GM12878 (cell line): Measurements from ENCODE around the gene SELENBP1. TPM values are rescaled to one million over a fixed set of nuclear protein-coding genes. Genes with fewer than 3 reads are reported as not detected.
A peak's percentile ranks its signal among the peaks of the same experiment; 100 is the strongest.

Source experiments
- ATAC-seq: fragments of 200-7000 bp; cut with Tn5 transposase; 3 replicates; pipeline ENCODE4 v1.9.1; 2020; ENCODE audit warnings: mild to moderate bottlenecking, moderate library complexity
- BruUV-seq: library from RNA; stranded (reverse); fragments of 400-500 nt; replicated peaks from 2 replicates; lab custom pipeline; 2021; lab: Mats Ljungman, UMichigan
- CTCF ChIA-PET: fragments of 300-600 bp; sonication (Branson Sonifier 250); formaldehyde crosslinking; extraction: SDS; loops from one replicate; lab custom pipeline; 2021; ENCODE audit warnings: inconsistent platforms; lab: Yijun Ruan, JAX
- POLR2A ChIA-PET: fragments of 350-600 bp; formaldehyde crosslinking; extraction: SDS; loops from one replicate; lab custom pipeline; 2021; ENCODE audit warnings: inconsistent platforms; lab: Charles Lee
- RAD21 ChIA-PET: fragments of 300-600 bp; sonication (Branson Sonifier 250); formaldehyde crosslinking; loops from one replicate; lab custom pipeline; 2023; ENCODE audit warnings: antibody characterized with exemption; ENCODE audit not compliant: unreplicated experiment; lab: Charles Lee
- SMC1A ChIA-PET: fragments of 300-600 bp; sonication (Branson Sonifier 250); formaldehyde crosslinking; loops from one replicate; lab custom pipeline; 2023; ENCODE audit not compliant: unreplicated experiment, uncharacterized antibody; lab: Charles Lee
- DNase-seq: peaks from one replicate; pipeline ENCODE4 v3.0.0-alpha.2; 2011; ENCODE audit warnings: low read depth, low spot score
- FAIRE-seq: peaks from 3 replicates; lab custom pipeline; 2011; peaks lifted over from hg19 to GRCh38; lab: Jason Lieb, UNC
- H2AFZ ChIP-seq: 2 replicates; pipeline ENCODE4 v1.6.0; 2011; ENCODE audit warnings: low read depth, low read length, control low read depth; ENCODE audit not compliant: control insufficient read depth
- H3K27ac ChIP-seq: 2 replicates; pipeline ENCODE4 v1.5.1; 2011; ENCODE audit warnings: control low read depth; ENCODE audit not compliant: control insufficient read depth, insufficient read depth
- H3K27me3 ChIP-seq, 2 experiments: replicated peaks in 1 of 2; 2 replicates each; pipeline versions ENCODE4 v1.6.0 to v1.6.1; 2011; ENCODE audit warnings: low read length in 1 of 2; ENCODE audit not compliant: control insufficient read depth in 2 of 2, insufficient read depth in 2 of 2
- H3K36me3 ChIP-seq, 2 experiments: 2 replicates each; pipeline ENCODE4 v1.5.1; 2011; ENCODE audit warnings: low read length in 1 of 2; ENCODE audit not compliant: control insufficient read depth in 2 of 2, insufficient read depth in 2 of 2
- H3K4me1 ChIP-seq: 2 replicates; pipeline ENCODE4 v1.6.1; 2011; ENCODE audit warnings: mild to moderate bottlenecking, low read length, moderate library complexity, mixed read lengths; ENCODE audit not compliant: control insufficient read depth, insufficient read depth
- H3K4me2 ChIP-seq: 2 replicates; pipeline ENCODE4 v1.6.0; 2011; ENCODE audit warnings: control low read depth; ENCODE audit not compliant: control insufficient read depth, insufficient read depth
- H3K4me3 ChIP-seq: fragments of 200-600 bp; sonication (generic); 2 replicates; pipeline ENCODE4 v1.5.1; 2016
- H3K79me2 ChIP-seq: 2 replicates; pipeline ENCODE4 v1.6.0; 2011; ENCODE audit warnings: low read length; ENCODE audit not compliant: control insufficient read depth, insufficient read depth
- H3K9ac ChIP-seq: 2 replicates; pipeline ENCODE4 v1.8.0; 2011; ENCODE audit warnings: low read length, control low read depth, mixed read lengths; ENCODE audit not compliant: control insufficient read depth, insufficient read depth
- H3K9me3 ChIP-seq: replicated peaks from 3 replicates; pipeline ENCODE4 v1.5.1; 2011; ENCODE audit warnings: mild to moderate bottlenecking, low read length; ENCODE audit not compliant: control insufficient read depth, insufficient read depth
- H4K20me1 ChIP-seq: 2 replicates; pipeline ENCODE4 v1.6.0; 2011; ENCODE audit not compliant: control insufficient read depth, insufficient read depth
- EZH2 ChIP-seq: IDR thresholded peaks from 2 replicates; pipeline ENCODE4 v1.6.1; 2012; ENCODE audit warnings: low read depth, mild to moderate bottlenecking, control low read depth, inconsistent platforms, low read length, borderline replicate concordance; ENCODE audit not compliant: control insufficient read depth
- FOXK2 ChIP-seq: fragments of 450-650 bp; IDR thresholded peaks from 2 replicates; pipeline ENCODE4 v1.6.1; 2017; ENCODE audit warnings: mild to moderate bottlenecking, moderate library complexity
- MEF2A ChIP-seq: IDR thresholded peaks from 2 replicates; pipeline ENCODE4 v1.6.1; 2011; ENCODE audit warnings: low read depth, mild to moderate bottlenecking, low read length, moderate library complexity; ENCODE audit not compliant: insufficient read depth
- MTA3 ChIP-seq: IDR thresholded peaks from 2 replicates; pipeline ENCODE4 v1.6.1; 2012; ENCODE audit warnings: low read length, inconsistent platforms, borderline replicate concordance
- POLR2AphosphoS5 ChIP-seq: IDR thresholded peaks from 2 replicates; pipeline ENCODE4 v1.6.1; 2011; ENCODE audit warnings: mild to moderate bottlenecking, low read length, inconsistent platforms
- POU2F2 ChIP-seq: IDR thresholded peaks from 3 replicates; pipeline ENCODE4 v1.6.1; 2011; ENCODE audit warnings: low read depth, mild to moderate bottlenecking, low read length, borderline replicate concordance
- SIX5 ChIP-seq: IDR thresholded peaks from 2 replicates; pipeline ENCODE4 v1.6.1; 2011; ENCODE audit warnings: mild to moderate bottlenecking, low read depth, low read length, moderate library complexity; ENCODE audit not compliant: severe bottlenecking
- WGBS: methylation state at CpG from one replicate; pipeline ENCODE4 v1.1.6; 2016; ENCODE audit warnings: low lambda C conversion rate; ENCODE audit not compliant: insufficient replicate concordance, insufficient coverage; ENCODE audit errors: missing lambda C conversion rate; 5-methylcytosine and 5-hydroxymethylcytosine counted together
- in situ Hi-C: fragments of 300-500 bp; cut with MboI; formaldehyde crosslinking; loops from 9 replicates; pipeline ENCODE4 v1.14.3; 2018; ENCODE audit warnings: mixed read lengths
- intact Hi-C: fragments of 100-400 bp; cut with micrococcal nuclease; formaldehyde crosslinking; loops from one replicate; pipeline ENCODE4 v1.14.2; 2022; ENCODE audit not compliant: unreplicated experiment
- polyA plus RNA-seq, 11 experiments: library from polyadenylated mRNA; depleted of rRNA in 4 of 11; unstranded in 6 of 11; stranded (reverse) in 5 of 11; fragments of >200 nt; fragmentation: Nextera tagmentation in 4 of 11; fragmentation: Illumina TruSeq in 1 of 11; extraction: Ambion mirVana in 4 of 11; extraction: Trizol in 1 of 11; gene quantifications; 1 replicate in 1 of 11; 2 replicates in 10 of 11; pipeline versions ENCODE4 v1.2.1 to v1.2.3, GENCODE V29; 2011 to 2016; ENCODE audit warnings: inconsistent platforms in 2 of 11, missing spikeins in 2 of 11, low read depth in 1 of 11
- total RNA-seq, 4 experiments: library from RNA; depleted of rRNA in 3 of 4; stranded (reverse); fragments of >200 nt in 3 of 4; fragmentation: Illumina TruSeq in 1 of 4; extraction: Trizol in 1 of 4; gene quantifications; 2 replicates each; pipeline versions ENCODE4 v1.2.1 to v1.2.3, GENCODE V29; 2013 to 2021
- TF ChIP-seq, protein P1 (sequence below): IDR thresholded peaks from 2 replicates; pipeline ENCODE4 v1.6.1; 2012; ENCODE audit warnings: low read length, inconsistent platforms
- TF ChIP-seq, protein P2 (sequence below): fragments of 450-650 bp; IDR thresholded peaks from 2 replicates; pipeline ENCODE4 v1.6.1; 2017; ENCODE audit warnings: mild to moderate bottlenecking, low read depth, inconsistent platforms; ENCODE audit not compliant: poor library complexity, severe bottlenecking
- TF ChIP-seq, protein P3 (sequence below): fragments of 450-650 bp; IDR thresholded peaks from 2 replicates; pipeline ENCODE4 v1.6.1; 2017; ENCODE audit warnings: low read depth, mild to moderate bottlenecking, moderate library complexity
- TF ChIP-seq, protein P4 (sequence below): IDR thresholded peaks from 2 replicates; pipeline ENCODE4 v1.6.1; 2012; ENCODE audit warnings: low read depth, low read length, improper control_type of control experiment
- TF ChIP-seq, protein P5 (sequence below), 3 experiments: IDR thresholded peaks in 2 of 3; conservative IDR thresholded peaks in 1 of 3; 2 replicates each; pipeline ENCODE4 v1.5.1; 2011; ENCODE audit warnings: low read depth in 3 of 3, low read length in 3 of 3, mild to moderate bottlenecking in 3 of 3, control low read depth in 2 of 3, moderate library complexity in 2 of 3, inconsistent platforms in 1 of 3, mixed read lengths in 1 of 3; ENCODE audit not compliant: control insufficient read depth in 2 of 3, insufficient read depth in 1 of 3; ENCODE audit errors: extremely low read depth in 1 of 3

SELENBP1 gene
- total and polyA plus RNA-seq, 10 of the 15 experiments (the other 5 are each of a cell fraction or from before 2014, with no cell fraction given), result 0.41 TPM; not detected in 9

DNA sequence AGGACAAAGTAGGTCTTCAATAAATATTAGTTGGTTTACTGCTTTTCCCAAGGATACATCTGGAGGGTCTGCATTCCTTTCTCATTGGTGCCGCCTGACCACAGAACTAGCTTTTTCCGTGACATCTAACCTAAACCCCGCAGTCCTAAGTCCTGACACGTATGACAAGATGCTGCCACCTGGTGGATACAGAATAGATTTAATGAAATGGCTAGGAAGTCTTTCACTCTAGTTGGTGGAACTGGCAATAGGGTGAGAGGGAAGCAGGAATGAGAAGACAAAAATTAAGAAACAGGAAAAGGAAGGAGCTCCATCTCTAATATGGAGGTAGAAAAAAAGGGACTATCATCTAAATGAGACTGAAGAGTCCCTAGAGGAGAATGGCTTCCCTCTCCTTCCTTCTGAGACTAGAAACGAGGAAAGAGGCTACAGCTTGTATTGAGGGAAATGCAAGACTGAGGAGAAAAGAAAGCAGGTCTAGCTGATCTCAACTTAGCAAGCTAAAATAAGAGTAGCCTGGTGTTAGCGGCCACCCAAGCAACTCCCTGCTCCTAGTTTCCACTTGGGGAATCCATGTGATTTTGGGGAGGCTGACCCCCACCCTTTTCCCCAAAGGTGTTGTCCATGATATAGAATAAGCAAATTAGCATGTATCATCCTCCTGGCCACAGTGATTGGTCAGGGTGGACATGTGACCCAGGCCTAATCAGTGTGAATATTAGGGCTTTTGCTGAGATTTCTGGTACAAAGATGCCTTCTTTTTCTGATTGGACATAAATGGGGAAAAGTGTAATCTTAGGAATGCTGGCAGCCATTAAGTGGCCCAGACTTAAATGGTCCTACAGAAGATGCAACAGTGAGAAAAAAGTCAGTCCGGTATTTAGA, 31.4 kb downstream of the SELENBP1 start:
- H3K9ac ChIP-seq, result no peak overlapping the region
- FAIRE-seq, result peak; percentile 84
- no peaks in the 10 kb centered on the region; the same call in 1 of the 2 replicates for H3K4me1 ChIP-seq
- BruUV-seq, result no TSS peak
- H3K27ac ChIP-seq, result no peak overlapping the region
- in situ Hi-C loops (loop anchor here (5.0 kb wide), 1 partner anchor 149 kb away; the partner anchor contains the start of gene VPS72), intact Hi-C loops (loop anchor here (1.0 to 2.0 kb wide), 3 partner anchors 40 to 144 kb away; partner anchors contain the start of gene ZNF687)
- no peak overlapping the region for H2AFZ ChIP-seq
- WGBS, result 14% methylated on average over 7 of the region's 7 CpGs
- ChIA-PET SMC1A (interaction anchor here (0.6 to 5.4 kb wide), 32 partner anchors 9 to 494 kb away, joined by 3 to 82 read pairs (median 4); partner anchors contain the start of genes PI4KB, PSMB4, PSMD4 and SELENBP1), POLR2A (interaction anchor here (0.6 to 10.9 kb wide), 12 partner anchors 9 to 234 kb away, joined by 3 to 110 read pairs (median 3); partner anchors contain the start of genes PI4KB and PSMB4), CTCF (interaction anchor here (0.7 to 8.9 kb wide), 45 partner anchors 9 to 470 kb away, joined by 3 to 189 read pairs (median 5); partner anchors contain the start of genes MLLT11, PI4KB, PSMB4 and PSMD4), RAD21 (interaction anchor here (0.6 to 3.3 kb wide), 25 partner anchors 11 to 241 kb away, joined by 3 to 52 read pairs (median 4); partner anchors contain the start of genes PI4KB, PSMD4, TNFAIP8L2 and VPS72)
- H4K20me1 ChIP-seq, result no peaks in the 10 kb centered on the region
- peaks cover 18% of the 10 kb centered on the region for H3K79me2 ChIP-seq
- ATAC-seq, result peak; percentile 88
- no peaks in the 10 kb centered on the region for H3K9me3 ChIP-seq
- H3K4me2 ChIP-seq, result peak overlapping the region; percentile 22; the same call in 1 of the 2 replicates
- H3K27me3 ChIP-seq, result no peaks in the 10 kb centered on the region
- no peak for DNase-seq
- H3K4me3 ChIP-seq, result no peak overlapping the region
- H3K36me3 ChIP-seq, result peaks cover 14 to 19% of the 10 kb centered on the region in 2 experiments
- TF ChIP-seq MTA3 (no peak), SIX5 (no peak), FOXK2 (no peak), POU2F2 (peak; percentile 39; the same call in 1 of the 3 replicates), MEF2A (no peak), EZH2 (no peak), POLR2AphosphoS5 (no peak)
- TF ChIP-seq, protein P1, sequence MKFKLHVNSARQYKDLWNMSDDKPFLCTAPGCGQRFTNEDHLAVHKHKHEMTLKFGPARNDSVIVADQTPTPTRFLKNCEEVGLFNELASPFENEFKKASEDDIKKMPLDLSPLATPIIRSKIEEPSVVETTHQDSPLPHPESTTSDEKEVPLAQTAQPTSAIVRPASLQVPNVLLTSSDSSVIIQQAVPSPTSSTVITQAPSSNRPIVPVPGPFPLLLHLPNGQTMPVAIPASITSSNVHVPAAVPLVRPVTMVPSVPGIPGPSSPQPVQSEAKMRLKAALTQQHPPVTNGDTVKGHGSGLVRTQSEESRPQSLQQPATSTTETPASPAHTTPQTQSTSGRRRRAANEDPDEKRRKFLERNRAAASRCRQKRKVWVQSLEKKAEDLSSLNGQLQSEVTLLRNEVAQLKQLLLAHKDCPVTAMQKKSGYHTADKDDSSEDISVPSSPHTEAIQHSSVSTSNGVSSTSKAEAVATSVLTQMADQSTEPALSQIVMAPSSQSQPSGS, result peak; percentile 44; the same call in 1 of the 2 replicates
- TF ChIP-seq, protein P2, sequence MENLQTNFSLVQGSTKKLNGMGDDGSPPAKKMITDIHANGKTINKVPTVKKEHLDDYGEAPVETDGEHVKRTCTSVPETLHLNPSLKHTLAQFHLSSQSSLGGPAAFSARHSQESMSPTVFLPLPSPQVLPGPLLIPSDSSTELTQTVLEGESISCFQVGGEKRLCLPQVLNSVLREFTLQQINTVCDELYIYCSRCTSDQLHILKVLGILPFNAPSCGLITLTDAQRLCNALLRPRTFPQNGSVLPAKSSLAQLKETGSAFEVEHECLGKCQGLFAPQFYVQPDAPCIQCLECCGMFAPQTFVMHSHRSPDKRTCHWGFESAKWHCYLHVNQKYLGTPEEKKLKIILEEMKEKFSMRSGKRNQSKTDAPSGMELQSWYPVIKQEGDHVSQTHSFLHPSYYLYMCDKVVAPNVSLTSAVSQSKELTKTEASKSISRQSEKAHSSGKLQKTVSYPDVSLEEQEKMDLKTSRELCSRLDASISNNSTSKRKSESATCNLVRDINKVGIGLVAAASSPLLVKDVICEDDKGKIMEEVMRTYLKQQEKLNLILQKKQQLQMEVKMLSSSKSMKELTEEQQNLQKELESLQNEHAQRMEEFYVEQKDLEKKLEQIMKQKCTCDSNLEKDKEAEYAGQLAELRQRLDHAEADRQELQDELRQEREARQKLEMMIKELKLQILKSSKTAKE, result no peak
- TF ChIP-seq, protein P3, sequence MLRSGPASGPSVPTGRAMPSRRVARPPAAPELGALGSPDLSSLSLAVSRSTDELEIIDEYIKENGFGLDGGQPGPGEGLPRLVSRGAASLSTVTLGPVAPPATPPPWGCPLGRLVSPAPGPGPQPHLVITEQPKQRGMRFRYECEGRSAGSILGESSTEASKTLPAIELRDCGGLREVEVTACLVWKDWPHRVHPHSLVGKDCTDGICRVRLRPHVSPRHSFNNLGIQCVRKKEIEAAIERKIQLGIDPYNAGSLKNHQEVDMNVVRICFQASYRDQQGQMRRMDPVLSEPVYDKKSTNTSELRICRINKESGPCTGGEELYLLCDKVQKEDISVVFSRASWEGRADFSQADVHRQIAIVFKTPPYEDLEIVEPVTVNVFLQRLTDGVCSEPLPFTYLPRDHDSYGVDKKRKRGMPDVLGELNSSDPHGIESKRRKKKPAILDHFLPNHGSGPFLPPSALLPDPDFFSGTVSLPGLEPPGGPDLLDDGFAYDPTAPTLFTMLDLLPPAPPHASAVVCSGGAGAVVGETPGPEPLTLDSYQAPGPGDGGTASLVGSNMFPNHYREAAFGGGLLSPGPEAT, result 0 out of 2 replicates have a peak, but pooled peaks have one; percentile 24
- TF ChIP-seq, protein P4, sequence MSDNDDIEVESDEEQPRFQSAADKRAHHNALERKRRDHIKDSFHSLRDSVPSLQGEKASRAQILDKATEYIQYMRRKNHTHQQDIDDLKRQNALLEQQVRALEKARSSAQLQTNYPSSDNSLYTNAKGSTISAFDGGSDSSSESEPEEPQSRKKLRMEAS, result no peak
- TF ChIP-seq, protein P5, sequence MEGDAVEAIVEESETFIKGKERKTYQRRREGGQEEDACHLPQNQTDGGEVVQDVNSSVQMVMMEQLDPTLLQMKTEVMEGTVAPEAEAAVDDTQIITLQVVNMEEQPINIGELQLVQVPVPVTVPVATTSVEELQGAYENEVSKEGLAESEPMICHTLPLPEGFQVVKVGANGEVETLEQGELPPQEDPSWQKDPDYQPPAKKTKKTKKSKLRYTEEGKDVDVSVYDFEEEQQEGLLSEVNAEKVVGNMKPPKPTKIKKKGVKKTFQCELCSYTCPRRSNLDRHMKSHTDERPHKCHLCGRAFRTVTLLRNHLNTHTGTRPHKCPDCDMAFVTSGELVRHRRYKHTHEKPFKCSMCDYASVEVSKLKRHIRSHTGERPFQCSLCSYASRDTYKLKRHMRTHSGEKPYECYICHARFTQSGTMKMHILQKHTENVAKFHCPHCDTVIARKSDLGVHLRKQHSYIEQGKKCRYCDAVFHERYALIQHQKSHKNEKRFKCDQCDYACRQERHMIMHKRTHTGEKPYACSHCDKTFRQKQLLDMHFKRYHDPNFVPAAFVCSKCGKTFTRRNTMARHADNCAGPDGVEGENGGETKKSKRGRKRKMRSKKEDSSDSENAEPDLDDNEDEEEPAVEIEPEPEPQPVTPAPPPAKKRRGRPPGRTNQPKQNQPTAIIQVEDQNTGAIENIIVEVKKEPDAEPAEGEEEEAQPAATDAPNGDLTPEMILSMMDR (IDR thresholded peaks at IDR 0.05 in 2 of 3, conservative IDR thresholded peaks at IDR 0.05 in 1 of 3; ENCODE audit: control insufficient read depth in 2 of 3, extremely low read depth in 1 of 3, insufficient read depth in 1 of 3, low read depth in 3 of 3, low read length in 3 of 3), result peak; percentile 63 to 78 (median 71)
